ENCODE measurements around the gene C1orf35.

DNA sequence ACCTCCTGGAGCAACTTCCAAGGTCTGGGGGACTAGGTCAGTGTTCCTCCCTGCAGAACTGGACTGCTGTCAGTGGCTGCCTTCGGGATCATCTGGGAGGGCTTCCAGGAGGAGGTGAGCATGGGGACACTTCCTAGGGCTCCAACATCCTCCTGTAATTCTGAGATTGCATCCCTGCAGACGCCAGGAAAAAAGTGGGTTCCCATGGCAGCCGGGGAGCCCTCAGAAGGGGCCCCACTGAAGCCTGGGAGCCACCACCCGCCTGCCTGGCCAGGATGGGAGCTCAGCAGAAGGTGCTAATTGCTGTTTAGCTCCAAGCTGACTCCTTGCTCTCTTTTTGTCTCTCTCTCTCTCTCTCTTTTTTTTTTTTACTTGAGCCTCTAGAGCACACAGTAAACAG is 36.7 kb downstream of the C1orf35 start:
- TF ChIP-seq CTCF (IDR thresholded peaks at IDR 0.05; ENCODE audit: low read depth, low read length) (no peak), EZH2phosphoT487 (IDR thresholded peaks at IDR 0.05; ENCODE audit: low read depth) (no peak)
